ENCODE measurements around the gene MYO9B.
"Not testable (repeated sequence)": the region's sequence is repeated elsewhere in the genome, so short reads cannot be mapped to it uniquely, and the experiment has no call there.

The MYO9B gene

DNA sequence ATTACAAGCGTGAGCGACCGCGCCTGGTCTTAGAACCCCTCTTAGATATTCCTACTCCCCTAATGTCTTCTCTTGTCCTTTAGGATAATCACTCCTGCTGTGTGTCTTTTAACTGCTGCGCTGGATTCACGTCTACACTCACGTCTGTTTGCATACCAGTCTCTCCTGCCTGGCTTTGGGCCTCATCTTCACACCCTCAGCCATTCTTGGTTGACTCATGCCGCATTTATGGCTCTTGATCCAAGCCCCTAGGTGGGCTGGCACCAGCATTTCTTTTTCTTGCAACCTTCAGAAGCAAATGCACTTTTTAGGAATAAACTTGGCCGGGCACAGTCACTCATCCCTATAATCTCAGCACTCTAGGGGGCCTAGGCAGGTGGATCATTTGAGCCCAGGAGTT is 22.7 kb downstream of the MYO9B start:
- no peak overlapping the region for H3K4me3 ChIP-seq (replicated peaks; ENCODE audit: low read depth, low read length)
- no peak for DNase-seq (ENCODE audit: low read depth)
- TF ChIP-seq CTCF (IDR thresholded peaks at IDR 0.05; ENCODE audit: low read length, missing control alignments) = no peak

GRCh38 chr19:17101686-17102628 is 26.4 kb downstream of the MYO9B start:
- DNase-seq (ENCODE audit: low read depth) = no peak
- no peak for TF ChIP-seq CTCF (IDR thresholded peaks at IDR 0.05; ENCODE audit: low read length, missing control alignments)
- H3K4me3 ChIP-seq (replicated peaks; ENCODE audit: low read depth, low read length) = no peak overlapping the region

DNA sequence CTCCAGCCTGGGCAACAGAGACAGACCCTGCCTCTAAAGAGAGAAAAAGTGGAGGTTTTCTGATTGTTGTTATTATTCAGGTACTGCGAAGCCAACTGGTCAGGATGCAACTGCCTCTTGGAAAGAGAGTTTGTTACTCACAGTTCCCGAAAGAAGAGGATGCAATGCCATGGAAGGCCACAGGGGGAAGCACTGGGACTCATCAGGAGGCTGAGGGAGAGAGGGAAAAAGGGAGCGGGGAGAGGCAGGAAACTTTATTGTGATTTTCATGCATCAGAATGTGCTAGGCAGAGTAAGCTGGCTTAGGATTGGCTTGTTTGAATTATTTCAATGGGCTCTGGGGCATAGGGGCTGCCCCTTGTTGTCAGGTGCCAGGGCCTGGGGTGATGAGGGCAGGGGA is 27.6 kb downstream of the MYO9B start:
- TF ChIP-seq CTCF (IDR thresholded peaks at IDR 0.05; ENCODE audit: low read length, missing control alignments) = peak; percentile 73
- DNase-seq (ENCODE audit: low read depth) = peak; percentile 60
- no peak overlapping the region for H3K4me3 ChIP-seq (replicated peaks; ENCODE audit: low read depth, low read length)

- DNase-seq (ENCODE audit: low read depth) = no peak
- H3K4me3 ChIP-seq (replicated peaks; ENCODE audit: low read depth, low read length) = no peak overlapping the region
- TF ChIP-seq CTCF (IDR thresholded peaks at IDR 0.05; ENCODE audit: low read length, missing control alignments) = no peak
These were observed 29.1 kb downstream of the MYO9B start for GRCh38 chr19:17104679-17105078.

DNA sequence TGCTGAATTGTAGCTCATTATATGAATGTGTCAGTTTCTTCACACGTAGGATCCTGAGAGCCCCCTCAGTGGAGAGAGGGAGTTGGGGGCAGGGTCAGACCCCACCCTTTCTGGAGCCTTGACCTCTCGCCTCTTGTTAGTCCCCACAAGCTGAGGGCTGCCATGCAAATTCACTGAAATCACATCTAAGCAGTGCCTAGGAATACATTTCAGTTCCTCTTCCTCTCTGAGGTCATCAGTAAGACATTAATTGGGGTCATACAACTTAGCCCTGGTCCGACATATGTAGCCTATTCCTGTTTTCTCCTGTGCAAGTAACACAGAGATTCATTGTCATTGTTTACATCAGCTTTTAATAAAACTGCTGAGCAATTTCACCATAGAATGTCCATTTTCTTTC is 30.0 kb downstream of the MYO9B start:
- H3K4me3 ChIP-seq (replicated peaks; ENCODE audit: low read depth, low read length) = no peak overlapping the region
- no peak for TF ChIP-seq CTCF (IDR thresholded peaks at IDR 0.05; ENCODE audit: low read length, missing control alignments)
- no peak for DNase-seq (ENCODE audit: low read depth)

- not testable (repeated sequence) for H3K4me3 ChIP-seq (replicated peaks; ENCODE audit: low read depth, low read length); DNase-seq (ENCODE audit: low read depth)
These were observed 31.4 kb downstream of the MYO9B start for GRCh38 chr19:17106964-17107363.

DNA sequence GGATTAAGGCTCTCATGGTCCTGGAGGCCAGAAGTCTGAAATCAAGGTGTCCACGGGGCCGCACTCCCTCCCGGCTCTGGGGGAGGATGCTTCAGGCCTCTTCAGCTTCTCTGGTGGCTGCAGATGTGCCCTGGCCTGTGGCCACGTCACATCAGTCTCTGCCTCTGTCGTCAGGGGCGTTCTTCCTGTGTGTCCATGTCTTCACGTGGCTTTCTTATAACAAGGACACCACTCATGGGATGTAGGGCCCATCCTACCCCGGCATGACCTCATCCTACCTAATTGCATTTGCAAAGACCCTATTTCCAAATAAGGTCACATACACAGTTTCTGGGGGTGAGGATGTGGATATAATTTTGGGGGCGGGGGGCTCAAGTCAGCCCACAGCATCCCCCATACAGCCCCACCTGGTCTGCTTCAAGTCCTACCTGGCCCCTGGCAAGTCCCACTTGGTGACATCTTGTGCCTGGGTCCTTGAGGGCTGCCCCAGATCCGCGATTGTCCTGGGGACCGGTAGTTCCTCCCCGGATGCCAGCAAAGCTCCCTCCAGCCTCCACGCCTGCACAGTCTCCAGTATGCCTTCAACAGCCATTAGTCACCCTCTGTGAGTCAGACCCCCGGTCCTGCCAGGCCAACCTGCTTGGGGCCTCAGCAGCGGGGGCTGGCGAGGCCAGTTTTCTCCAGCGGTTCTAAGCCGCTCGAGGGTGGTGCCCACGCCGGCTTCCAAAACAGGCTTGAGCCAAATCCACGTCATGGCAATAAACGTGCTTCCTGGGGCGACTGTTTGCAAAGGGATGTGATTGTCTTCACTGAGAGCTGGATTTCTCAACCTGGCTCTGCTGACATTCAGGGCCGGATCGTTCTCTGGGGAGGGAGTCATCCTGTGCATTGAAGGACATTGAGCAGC is 32.2 kb downstream of the MYO9B start:
- no peak for TF ChIP-seq CTCF (IDR thresholded peaks at IDR 0.05; ENCODE audit: low read length, missing control alignments)
- no peak overlapping the region for H3K4me3 ChIP-seq (replicated peaks; ENCODE audit: low read depth, low read length)
- DNase-seq (ENCODE audit: low read depth) = peak; percentile 97

Measured in fibroblast of pulmonary artery (primary cell).